ENCODE measurements around the gene SYAP1.

- peak; percentile 39 for TF ChIP-seq CTCF (IDR thresholded peaks at IDR 0.05)
- TF ChIP-seq EZH2 (IDR thresholded peaks at IDR 0.05) = no peak
Measured at GRCh38 chrX:16807548-16807947, 88.1 kb downstream of the SYAP1 start.

Data from neural progenitor cell (in vitro differentiated cells).